Fibroblast of skin of scalp (primary cell): Measurements from ENCODE around the gene RSBN1L.

Experiments
- DNase-seq: peaks from one replicate; pipeline ENCODE4 v3.0.0-alpha.2; 2013

Gene RSBN1L

GRCh38 chr7:77731716-77732115, 35.5 kb downstream of the RSBN1L start:
- DNase-seq = no peak

GRCh38 chr7:77734659-77735421, 38.6 kb downstream of the RSBN1L start:
- DNase-seq = no peak

GRCh38 chr7:77735457-77735856, 39.2 kb downstream of the RSBN1L start:
- no peak for DNase-seq

GRCh38 chr7:77736991-77737390, 40.7 kb downstream of the RSBN1L start:
- no peak for DNase-seq

GRCh38 chr7:77738382-77738781, 42.1 kb downstream of the RSBN1L start:
- no peak for DNase-seq

- DNase-seq = peak; percentile 48
These were observed 42.6 kb downstream of the RSBN1L start for GRCh38 chr7:77738871-77739270.

- DNase-seq = no peak
These were observed 44.0 kb downstream of the RSBN1L start for GRCh38 chr7:77740257-77740656.

- no peak for DNase-seq
These were observed 47.3 kb downstream of the RSBN1L start for GRCh38 chr7:77743518-77743917.

- no peak for DNase-seq
These were observed 49.5 kb downstream of the RSBN1L start for GRCh38 chr7:77745746-77746145.

- DNase-seq = no peak
These were observed 50.0 kb downstream of the RSBN1L start for GRCh38 chr7:77746164-77746823.

- DNase-seq = no peak
These were observed 50.5 kb downstream of the RSBN1L start for GRCh38 chr7:77746824-77747165.

GRCh38 chr7:77747178-77747577, 50.9 kb downstream of the RSBN1L start:
- DNase-seq = no peak

GRCh38 chr7:77747718-77748117, 51.5 kb downstream of the RSBN1L start:
- DNase-seq = no peak

- DNase-seq = no peak
These were observed 55.8 kb downstream of the RSBN1L start for GRCh38 chr7:77752016-77752415.

GRCh38 chr7:77753173-77753572, 56.9 kb downstream of the RSBN1L start:
- DNase-seq = no peak

- no peak for DNase-seq
These were observed 61.3 kb downstream of the RSBN1L start for GRCh38 chr7:77757589-77757988.

- DNase-seq = peak; percentile 65
These were observed 63.1 kb downstream of the RSBN1L start for GRCh38 chr7:77759294-77759889.

GRCh38 chr7:77760809-77761453, 64.7 kb downstream of the RSBN1L start:
- no peak for DNase-seq

- no peak for DNase-seq
These were observed 69.2 kb downstream of the RSBN1L start for GRCh38 chr7:77765481-77765880.

- peak; percentile 49 for DNase-seq
These were observed 69.9 kb downstream of the RSBN1L start for GRCh38 chr7:77765906-77766800.

- no peak for DNase-seq
These were observed 70.7 kb downstream of the RSBN1L start for GRCh38 chr7:77766801-77767605.

GRCh38 chr7:77770316-77770715, 74.1 kb downstream of the RSBN1L start:
- no peak for DNase-seq
